Measurements from ENCODE around the gene PLCG2.

The PLCG2 gene

GRCh38 chr16:81803332-81803731 lies 24.2 kb downstream of the PLCG2 start:
- POLR2A ChIA-PET (ENCODE audit: low non-redundant PET) = no interaction called here
- CTCF ChIA-PET = interaction anchor here (0.9 kb wide), 1 partner anchor 11 kb away, joined by 4 read pairs; no protein-coding TSS in a partner anchor
- DNase-seq (ENCODE audit: low spot score) = no peak
- no peak for TF ChIP-seq CTCF (conservative IDR thresholded peaks at IDR 0.05; ENCODE audit: low read depth)
- no peak overlapping the region for H3K27ac ChIP-seq

GRCh38 chr16:81804134-81804610 lies 25.1 kb downstream of the PLCG2 start:
- no peak overlapping the region for H3K27ac ChIP-seq
- no peak for DNase-seq (ENCODE audit: low spot score)
- CTCF ChIA-PET = interaction anchor here (0.9 kb wide), 1 partner anchor 12 kb away, joined by 4 read pairs; no protein-coding TSS in a partner anchor
- no peak for TF ChIP-seq CTCF (conservative IDR thresholded peaks at IDR 0.05; ENCODE audit: low read depth)
- POLR2A ChIA-PET (ENCODE audit: low non-redundant PET) = no interaction called here

GRCh38 chr16:81806696-81807095 lies 27.6 kb downstream of the PLCG2 start:
- DNase-seq (ENCODE audit: low spot score) = no peak
- CTCF ChIA-PET = no interaction called here

GRCh38 chr16:81807767-81808358 lies 28.8 kb downstream of the PLCG2 start:
- DNase-seq (ENCODE audit: low spot score) = no peak
- POLR2A ChIA-PET (ENCODE audit: low non-redundant PET) = no interaction called here
- TF ChIP-seq CTCF (conservative IDR thresholded peaks at IDR 0.05; ENCODE audit: low read depth) = no peak
- no peak overlapping the region for H3K27ac ChIP-seq
- CTCF ChIA-PET = no interaction called here

More at GRCh38 chr16:81806696-81807095, 27.6 kb downstream of the PLCG2 start:
- TF ChIP-seq CTCF (conservative IDR thresholded peaks at IDR 0.05; ENCODE audit: low read depth) = no peak
- POLR2A ChIA-PET (ENCODE audit: low non-redundant PET) = no interaction called here
- no peak overlapping the region for H3K27ac ChIP-seq

GRCh38 chr16:81808933-81809480 lies 29.9 kb downstream of the PLCG2 start:
- ChIA-PET CTCF (no interaction called here), POLR2A (ENCODE audit: low non-redundant PET) (no interaction called here)
- H3K27ac ChIP-seq = no peak overlapping the region
- DNase-seq (ENCODE audit: low spot score) = no peak
- no peak for TF ChIP-seq CTCF (conservative IDR thresholded peaks at IDR 0.05; ENCODE audit: low read depth)

- no peak for TF ChIP-seq CTCF (conservative IDR thresholded peaks at IDR 0.05; ENCODE audit: low read depth)
- ChIA-PET POLR2A (ENCODE audit: low non-redundant PET) (no interaction called here), CTCF (no interaction called here)
- no peak for DNase-seq (ENCODE audit: low spot score)
- no peak overlapping the region for H3K27ac ChIP-seq
Observed at GRCh38 chr16:81809567-81809966, 30.5 kb downstream of the PLCG2 start.
